Measurements from ENCODE around the gene SGCA.

GRCh38 chr17:50184611-50185398, 19.0 kb downstream of the SGCA start:
- TF ChIP-seq POLR2A (IDR thresholded peaks at IDR 0.05), result no peak
- TF ChIP-seq, protein P1, sequence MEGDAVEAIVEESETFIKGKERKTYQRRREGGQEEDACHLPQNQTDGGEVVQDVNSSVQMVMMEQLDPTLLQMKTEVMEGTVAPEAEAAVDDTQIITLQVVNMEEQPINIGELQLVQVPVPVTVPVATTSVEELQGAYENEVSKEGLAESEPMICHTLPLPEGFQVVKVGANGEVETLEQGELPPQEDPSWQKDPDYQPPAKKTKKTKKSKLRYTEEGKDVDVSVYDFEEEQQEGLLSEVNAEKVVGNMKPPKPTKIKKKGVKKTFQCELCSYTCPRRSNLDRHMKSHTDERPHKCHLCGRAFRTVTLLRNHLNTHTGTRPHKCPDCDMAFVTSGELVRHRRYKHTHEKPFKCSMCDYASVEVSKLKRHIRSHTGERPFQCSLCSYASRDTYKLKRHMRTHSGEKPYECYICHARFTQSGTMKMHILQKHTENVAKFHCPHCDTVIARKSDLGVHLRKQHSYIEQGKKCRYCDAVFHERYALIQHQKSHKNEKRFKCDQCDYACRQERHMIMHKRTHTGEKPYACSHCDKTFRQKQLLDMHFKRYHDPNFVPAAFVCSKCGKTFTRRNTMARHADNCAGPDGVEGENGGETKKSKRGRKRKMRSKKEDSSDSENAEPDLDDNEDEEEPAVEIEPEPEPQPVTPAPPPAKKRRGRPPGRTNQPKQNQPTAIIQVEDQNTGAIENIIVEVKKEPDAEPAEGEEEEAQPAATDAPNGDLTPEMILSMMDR (IDR thresholded peaks at IDR 0.05), result no peak

Measured in esophagus squamous epithelium (tissue), 4 donors.